CD4-positive, alpha-beta T cell treated with Interleukin-6 for 4 hours (primary cell): ENCODE data around the gene SHROOM4.

Experiments
- DNase-seq: peaks from one replicate; pipeline ENCODE4 v3.0.0-alpha.2; 2020; ENCODE audit warnings: mixed read lengths

Gene SHROOM4

DNA sequence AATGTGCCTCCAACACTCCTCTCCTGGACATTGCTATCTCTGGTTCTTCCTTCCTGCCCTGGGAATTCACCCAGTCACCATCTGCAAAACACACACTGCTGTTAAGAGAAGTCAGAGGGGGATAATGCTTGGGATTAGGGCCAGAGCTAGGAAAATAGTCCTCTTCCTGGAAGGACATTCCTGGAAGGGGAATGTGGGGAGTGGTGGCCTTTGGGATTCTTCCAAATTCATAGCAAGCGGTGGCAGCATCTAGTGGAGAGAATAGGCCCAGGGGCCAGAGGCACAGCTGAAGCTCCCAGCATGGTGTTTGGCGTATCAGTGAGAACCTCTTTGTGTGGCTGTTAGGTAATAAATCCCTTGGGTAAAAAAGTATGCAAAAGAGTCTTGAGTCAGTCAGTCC, 34.3 kb downstream of the SHROOM4 start:
- no peak for DNase-seq

DNA sequence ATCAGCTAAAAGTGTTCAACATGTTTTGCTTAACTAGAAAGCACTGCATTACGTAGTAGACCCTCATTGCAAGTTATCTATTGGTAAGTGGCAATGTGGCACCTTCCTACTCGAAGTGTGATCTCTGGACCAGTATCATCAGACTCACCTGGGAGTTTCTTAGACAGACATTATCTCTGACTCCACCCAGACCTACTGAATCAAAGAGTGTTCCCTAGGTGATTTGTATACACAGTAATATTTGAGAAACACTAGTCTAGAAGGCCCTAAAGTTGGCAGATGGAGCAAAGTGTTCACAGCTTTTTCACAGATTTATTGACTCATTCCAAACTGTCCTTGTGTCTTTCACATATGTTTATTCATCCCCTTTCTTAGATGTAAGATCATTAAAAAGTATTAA, 35.7 kb downstream of the SHROOM4 start:
- DNase-seq: no peak

DNA sequence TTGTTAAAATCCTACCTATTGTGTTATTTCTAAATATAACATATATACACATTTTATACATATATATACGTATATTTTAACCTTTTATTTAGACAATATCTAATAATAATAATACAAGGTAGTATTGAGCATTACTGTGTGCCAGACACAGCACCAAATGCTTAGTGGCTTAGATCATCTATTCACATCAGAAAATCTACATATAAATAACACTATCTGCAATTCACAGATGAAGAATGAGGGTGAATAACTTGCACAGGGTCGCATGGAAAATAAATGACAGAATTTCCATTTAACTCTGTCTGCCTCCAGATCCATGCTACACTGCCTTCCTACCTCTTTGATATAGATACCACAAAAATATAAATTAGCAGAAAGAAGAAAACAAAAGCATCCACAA, 37.7 kb downstream of the SHROOM4 start:
- no peak for DNase-seq

DNA sequence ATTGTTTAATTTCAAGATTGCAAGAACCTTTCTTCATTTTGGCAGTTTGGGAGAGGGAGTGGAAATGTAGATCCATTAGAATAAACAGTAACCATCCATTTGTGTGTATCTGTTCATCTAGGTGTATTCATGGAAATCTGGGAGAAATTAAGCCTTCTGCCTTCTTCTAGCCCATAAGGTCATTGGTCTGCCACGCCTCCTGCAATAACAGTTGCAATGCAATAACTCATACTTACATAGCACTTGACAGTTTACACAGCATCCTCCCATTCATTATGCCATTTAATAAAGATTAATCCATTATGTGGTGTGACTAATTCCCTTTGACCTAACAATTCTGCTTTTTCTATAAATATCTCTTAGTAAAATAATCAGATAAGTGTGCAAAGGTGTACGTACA, 42.6 kb downstream of the SHROOM4 start:
- DNase-seq: no peak

DNA sequence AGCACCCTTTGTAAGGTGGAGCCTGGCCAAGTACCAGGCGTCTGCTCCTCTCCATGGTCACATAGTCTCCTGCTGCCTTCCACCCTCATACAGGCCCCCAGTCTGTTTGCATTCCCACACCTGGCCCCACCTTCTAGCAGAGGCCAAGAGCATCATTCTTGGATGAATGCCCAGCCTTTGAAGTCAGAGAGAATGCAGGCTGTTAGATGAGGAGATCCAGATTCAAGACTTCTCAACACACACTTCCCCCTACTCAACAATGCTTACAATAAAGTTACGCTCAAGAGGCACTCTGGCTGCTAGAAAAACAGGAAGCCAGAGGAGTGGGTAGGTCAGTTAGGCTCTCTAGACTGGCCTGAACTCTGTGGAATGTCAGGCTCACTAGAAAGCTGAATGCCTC, 43.3 kb downstream of the SHROOM4 start:
- no peak for DNase-seq

DNA sequence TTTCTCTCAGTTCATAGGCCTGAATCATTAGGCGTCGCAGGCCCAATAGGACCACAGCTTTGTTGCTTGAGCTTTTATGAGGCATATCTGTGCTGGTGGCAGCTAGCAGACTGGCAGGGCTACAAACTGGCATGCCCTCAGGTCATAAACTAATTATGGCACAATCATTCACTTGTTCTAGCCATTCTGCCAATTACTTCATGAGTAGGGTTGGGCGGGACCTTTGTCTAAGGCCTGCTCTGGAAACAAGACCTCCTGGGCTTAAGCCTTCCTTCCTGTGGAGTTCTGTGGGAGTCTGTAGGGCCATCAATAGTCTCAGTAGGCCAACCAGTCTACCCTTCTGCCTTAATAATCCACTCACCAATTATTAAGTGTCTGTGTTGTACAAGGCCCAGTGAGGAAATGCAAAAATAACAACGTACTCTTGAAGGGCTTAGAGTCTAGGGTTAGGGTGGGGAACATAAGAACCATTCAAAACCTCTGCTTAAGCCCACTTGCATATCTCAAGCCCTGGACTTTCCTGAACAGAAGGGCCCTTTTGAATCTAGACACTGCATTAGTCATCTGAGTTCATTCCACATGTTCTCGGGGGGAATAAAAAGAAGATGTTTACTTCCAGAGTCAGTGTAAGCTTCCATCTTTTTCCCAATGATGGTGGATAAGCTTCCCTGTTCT, 44.5 kb downstream of the SHROOM4 start:
- DNase-seq: no peak

DNA sequence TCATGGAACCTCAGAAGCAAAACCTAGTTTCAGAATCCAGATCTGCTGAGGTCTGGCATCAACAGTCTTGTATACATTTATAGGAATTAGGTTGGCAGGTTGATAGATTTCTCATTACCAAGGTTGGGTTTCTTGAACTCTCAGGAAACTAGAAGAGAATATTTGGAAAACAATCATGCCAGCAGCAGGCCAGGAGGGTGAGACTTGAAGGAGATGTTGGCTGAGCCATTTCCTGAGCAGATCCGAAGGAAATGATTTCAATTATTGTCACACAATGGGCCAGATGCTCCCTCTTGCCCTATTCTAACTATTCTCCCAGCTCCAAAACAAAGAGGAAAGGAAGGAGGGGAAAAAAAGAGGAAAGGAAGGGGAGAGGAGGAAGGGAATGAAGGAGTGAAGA, 45.2 kb downstream of the SHROOM4 start:
- DNase-seq: no peak

DNA sequence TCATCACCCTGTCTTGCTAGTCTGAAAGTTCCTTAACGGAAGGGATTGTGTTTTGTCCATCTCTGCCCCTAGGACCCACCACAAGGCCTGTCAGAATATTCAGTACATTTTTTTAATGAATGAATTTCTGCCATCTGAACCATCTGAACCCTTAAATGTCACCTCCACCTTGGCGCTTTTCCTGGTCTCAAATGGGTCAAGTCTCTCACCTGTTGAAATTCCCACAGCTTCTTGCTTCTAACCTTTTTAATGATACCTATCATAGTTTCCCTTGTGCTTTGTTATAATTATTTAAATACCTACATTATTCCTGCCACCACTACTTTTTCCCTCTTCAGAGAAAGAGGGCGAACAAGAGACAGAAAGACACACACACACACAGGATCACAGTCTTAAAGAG, 48.0 kb downstream of the SHROOM4 start:
- no peak for DNase-seq

DNA sequence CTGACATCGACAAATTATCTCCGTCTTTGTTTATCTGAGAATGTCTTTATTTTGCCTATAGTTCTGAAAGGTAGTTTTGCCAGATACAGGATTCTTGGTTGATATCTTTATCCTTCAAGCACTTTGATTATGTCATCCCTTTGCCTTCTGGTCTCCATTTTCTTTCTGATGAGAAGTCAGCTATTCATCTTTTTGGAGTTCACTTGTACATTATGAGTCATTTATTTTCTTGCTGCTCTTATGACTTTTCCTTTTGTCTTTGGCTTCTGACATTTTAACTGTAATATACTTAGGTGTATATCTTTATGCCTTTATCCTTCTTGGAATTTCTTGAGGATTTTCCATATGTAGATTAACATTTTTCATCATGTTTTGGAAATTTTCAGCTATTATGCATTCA, 51.4 kb downstream of the SHROOM4 start:
- DNase-seq: no peak

DNA sequence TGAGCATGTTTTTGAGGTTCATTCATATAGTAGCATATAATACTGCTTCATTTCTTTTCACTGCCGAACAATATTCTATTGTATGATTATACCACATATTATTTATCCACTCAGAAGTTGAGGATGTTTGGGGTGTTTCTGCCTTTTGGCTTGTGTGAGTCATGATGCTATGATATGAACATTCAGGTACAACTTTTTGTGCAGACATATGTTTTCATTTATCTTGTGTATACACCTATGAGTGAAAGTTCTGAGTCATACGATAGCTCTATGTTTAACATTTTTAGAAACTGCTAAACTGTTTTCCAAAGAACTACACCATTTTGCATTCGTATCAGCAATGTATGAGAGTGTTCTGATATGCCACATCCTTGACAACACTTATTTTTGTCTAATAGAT, 57.7 kb downstream of the SHROOM4 start:
- DNase-seq: no peak

DNA sequence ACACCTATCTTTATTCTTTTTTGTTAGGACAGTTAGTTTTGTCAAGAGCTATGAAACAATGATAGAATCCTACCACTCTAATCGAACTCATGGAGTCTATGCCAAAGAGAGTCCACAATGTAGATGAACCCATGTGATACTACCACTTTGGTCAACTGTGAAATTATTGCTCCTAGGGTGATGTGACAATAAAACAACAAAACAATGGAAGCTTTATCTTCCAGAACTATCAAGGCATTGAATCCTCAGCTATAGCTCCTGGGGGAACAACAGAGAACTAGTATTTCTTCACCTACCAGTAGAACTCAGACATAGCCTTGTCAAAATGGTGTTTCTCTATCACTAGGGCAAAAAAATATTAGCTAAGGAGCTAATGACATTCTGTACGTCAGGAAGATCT, 62.9 kb downstream of the SHROOM4 start:
- DNase-seq: no peak

DNA sequence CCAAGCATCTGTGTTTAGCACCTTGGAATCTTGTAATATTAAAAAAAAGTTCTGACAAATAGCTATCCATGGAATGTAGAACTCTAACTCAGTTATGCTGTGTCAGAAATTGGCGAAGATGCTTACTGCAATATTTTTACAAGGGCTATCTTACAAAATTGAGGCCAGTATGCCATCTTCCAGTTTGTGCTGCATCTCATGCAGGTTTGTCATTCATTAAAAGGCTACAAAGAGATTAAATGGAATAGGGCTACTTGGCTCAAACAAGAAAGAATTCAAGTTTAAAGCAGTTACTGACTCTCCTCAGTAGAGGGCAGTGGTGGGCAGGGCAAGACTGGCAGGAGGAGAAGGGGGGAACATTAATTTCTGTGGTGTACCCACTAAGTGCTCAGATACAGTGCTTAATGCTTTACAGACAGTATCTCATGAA, 66.5 kb downstream of the SHROOM4 start:
- DNase-seq: peak; percentile 1

DNA sequence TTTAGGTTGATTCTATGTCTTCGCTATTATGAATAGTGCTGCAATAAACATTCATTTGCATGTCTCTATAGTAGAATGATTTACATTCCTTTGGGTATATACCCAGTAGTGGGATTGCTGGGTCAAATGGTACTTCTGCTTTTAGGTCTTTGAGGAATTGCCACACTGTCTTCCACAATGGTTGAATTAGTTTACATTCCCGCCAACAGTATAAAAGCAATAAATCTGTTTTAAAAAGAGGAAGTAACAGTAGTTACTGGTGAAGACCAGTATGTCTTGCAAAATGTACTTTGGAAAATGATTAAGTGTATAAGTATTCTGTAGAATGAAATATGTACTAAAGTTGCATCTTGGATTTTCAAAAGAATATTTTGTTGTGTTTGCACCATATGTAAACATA, 77.3 kb downstream of the SHROOM4 start:
- DNase-seq: no peak

DNA sequence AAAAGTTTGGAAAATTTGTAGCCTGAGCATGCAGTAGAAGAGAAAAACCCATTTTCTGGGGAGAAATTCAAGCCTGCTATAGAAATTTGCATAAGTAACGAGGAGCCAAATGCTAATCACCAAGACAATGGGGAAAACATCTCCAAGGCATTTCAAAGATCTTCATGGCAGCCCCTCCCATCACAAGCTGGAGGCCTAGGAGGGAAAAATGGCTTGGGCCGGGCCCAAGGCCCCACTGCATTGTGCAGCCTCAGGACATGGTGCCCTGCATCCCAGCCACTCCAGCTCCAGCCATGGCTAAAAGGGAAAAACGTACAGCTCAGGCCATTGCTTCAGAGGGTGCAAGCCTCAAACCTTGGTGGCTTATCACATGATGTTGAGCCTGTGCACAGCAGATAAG, 87.7 kb downstream of the SHROOM4 start:
- DNase-seq: no peak

DNA sequence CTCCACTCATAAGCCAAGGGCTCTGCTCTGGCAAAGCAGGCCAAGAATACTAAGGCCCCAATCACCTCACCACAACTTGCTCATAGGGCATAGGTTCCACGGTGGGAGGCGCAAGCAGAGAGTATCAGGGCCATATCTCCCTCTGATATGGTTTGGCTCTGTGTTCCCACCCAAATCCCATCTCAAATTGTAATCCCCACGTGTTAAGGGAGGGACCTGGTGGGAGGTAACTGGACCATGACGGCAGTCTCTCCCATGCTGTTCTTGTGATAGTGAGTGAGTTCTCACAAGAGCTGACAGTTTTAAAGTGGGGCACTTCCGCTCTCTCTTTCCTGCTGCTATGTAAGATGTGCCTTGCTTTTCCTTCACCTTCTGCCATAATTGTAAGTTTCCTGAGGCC, 88.7 kb downstream of the SHROOM4 start:
- no peak for DNase-seq

DNA sequence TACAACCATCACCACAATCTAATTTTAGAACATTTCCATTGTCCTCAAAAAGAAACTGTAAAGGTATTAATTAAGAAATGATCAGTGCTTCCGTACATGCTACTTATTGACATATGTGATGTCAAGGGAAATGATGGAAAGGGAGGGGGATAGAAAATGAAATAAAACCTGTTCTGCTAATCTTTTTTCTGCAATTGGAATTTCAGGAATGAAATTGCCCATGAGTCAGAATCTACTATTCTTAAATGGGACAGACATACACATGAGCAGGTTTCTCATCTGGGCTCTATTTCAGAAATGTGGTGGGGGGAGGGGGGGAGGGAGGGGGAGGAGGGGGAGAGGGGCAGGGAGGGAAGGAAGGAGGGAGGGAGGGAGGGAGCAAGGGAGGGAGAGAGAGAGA, 91.0 kb downstream of the SHROOM4 start:
- DNase-seq: no peak

DNA sequence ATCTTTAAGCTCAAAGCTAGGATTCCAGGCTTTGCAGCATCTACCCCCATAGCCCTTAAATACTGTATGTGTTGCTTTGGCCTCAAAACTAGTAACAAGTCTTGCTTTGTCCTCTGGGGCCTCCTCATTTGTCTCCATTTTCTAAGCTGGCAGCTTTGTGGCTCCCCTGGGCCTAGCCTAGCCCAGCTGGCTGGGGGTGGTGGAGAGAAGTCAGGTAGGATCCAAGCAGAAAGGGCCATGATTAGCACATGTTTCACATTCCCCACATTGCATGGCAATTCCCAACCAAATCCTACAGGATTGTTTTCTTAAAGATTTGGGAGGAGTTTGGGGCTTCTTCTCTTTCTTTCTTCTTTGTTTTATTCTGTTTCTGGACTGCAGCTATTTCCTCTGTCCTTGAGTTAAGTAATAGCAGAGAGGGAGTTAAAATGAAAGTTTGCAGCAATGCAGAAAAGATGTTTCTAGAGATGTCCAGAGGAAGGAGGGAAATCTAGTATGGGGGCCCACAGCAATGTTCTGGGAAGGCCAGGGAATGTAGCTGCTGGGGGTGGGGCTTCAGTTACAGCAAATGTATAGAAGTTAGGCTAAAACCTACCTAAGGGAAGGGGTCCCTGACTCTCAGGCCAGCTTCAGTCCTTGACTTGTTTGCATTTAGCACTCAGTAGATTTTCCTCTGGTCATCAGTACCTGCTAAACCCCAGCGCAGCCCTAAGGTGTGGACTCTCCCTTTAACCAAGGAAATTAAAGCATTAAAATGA, 92.1 kb downstream of the SHROOM4 start:
- DNase-seq: no peak

DNA sequence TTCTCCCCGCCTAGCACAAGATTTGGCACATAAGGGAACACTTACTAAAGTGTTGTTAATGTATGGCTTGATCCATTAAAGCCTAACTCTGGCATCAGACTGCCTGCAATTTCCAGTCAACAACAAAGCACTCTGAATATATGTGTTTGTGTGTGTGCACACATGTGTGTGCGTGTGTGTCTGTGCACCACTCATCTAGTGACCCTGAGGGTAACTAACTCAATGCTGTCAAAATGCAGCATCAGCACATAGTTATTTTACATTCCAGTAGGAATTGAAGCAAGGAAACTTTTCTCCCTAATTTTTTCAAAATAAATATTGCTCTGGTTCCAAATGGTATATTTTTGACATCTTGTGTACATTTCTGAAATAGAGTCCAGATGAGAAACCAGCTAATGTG, 94.4 kb downstream of the SHROOM4 start:
- no peak for DNase-seq

DNA sequence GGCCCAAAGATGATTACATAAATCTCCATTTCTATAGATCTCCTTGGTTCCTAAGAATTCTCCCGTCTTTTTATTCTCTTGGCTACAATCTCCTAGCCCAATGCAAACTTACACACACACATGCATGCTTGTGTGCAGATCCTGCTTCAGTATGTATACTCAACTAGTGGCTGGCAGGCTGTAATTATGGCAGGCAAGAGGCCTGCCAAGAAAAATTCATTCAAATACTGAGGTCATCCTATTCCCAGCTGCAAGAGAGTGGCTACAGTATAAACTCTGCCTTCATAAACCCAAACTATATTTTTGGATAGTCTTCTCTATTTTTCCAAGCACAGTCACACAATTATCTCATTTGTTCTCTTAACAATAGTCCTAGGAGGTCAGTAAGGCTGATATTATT, 95.2 kb downstream of the SHROOM4 start:
- no peak for DNase-seq

DNA sequence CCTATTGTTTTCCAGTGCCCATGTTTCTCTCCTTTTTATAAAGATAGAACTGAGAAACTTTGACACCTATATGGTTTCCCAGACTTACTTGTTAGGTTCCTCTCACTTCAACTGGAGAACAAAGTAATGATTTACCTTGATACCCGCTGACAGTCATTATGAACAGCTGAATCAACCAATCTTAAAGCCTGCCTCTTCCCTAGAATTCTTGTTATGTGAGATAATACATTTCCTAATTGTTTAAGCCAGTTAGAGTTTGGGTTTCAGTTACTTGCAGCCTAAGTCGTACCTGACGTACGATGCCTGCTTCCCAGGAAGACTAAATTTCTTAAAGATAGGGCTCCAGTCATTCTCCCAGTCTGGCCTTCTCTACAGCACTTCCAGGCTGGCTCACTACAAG, 97.3 kb downstream of the SHROOM4 start:
- DNase-seq: no peak

DNA sequence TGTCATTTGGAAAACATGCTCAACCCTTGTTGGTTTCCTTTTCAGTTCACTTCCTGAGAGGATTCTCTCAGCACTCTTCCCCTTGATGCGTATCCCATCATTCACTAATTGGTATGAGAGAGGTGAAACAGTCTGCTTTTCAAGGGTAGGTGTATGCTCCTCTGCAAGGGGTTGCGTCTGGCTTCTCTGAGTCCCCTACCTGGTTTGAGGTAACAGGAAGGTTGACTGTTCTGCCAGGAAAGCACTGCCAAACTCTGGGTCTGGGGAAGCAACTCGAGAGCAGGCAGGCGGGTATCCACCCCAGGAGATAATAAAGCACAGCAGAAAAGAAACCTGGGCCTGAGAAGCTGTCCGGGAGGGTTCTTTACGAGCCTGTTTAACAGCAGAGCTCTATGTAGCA, 101.2 kb downstream of the SHROOM4 start:
- no peak for DNase-seq

DNA sequence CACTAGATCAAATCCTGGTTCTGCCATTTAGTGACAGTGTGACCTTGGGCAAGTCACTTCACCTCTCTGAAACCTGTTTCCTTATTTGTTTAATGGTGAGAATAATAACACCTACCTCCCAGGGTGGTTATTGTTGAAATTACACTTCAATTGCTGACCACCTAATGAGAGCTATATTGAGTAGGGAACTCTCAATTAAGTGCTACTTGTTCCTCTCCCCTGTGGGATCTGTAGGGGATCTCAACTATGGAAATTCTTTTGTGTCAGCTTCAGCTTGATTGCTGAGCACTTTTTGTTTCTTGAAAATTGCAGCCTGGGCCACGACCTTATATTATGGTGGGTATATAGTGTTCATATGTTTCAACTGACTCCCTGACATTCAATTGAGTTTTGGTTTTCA, 102.1 kb downstream of the SHROOM4 start:
- DNase-seq: no peak

DNA sequence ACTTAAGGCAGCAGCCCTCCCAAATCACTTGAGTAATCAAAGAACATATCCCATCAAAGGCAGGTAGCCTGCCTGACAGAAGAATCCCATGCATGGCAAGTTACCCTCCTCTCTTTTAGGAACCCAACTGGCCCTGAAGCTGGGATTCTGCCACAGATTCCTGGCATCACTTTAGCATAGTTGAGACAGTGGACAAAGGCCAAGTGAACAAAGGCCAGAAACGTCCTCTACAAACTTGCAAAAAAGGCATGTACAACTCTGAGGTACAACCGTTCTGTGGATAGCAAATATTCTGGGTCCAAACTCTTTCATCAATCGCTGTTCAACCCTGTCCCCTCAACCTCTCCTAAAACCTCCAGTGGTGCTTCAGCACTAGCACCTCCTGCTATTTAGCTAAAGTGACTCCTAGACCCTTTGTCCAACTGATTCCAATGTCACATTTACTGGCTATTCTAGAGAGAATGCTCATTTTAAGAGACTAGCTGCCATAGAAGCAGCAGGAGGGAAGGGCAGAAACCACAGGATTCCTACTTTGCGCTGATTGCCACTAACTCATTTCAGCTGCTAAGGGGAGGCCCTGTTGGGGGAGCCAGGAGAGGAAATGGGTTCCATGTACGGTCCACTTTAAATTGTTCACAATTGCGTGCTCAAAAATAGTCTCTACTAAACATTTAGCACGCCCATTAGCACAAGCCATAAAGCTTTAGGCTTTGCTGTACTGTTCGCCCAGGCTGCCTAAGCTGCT, 105.9 kb downstream of the SHROOM4 start:
- no peak for DNase-seq

DNA sequence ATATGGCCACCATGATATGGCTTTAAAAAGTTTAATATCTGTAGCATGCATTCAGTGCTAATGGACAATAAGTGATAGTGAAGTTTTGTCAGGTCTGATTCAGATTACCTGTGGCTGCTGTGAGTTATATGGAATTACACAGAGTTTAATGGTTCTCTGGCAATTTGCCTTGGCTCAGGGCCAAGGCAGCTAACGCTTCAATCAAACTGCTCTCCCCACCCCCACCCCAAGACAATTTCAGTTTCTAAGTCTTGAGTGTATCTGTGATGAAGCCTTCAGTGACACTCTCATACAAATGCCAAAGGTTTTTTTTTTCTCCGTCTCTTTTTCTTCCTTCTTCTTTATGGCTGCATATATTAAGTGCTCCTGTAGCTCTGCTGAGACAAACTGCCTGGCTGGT, 106.6 kb downstream of the SHROOM4 start:
- DNase-seq: no peak
